Activated CD8-positive, alpha-beta memory T cell treated with anti-CD3 and anti-CD28 coated beads, Interleukin-2, amount 50 U/mL, for 1 hour (primary cell): ENCODE data around the gene FRMD4B.

Experiments
- DNase-seq: peaks from one replicate; pipeline ENCODE4 v3.0.0-alpha.2; 2020; ENCODE audit errors: extremely low read depth

Gene FRMD4B

GRCh38 chr3:69405067-69405466 lies 19.2 kb upstream of the FRMD4B start:
- no peak for DNase-seq

- no peak for DNase-seq
Observed at GRCh38 chr3:69403454-69403853, 17.6 kb upstream of the FRMD4B start.

DNA sequence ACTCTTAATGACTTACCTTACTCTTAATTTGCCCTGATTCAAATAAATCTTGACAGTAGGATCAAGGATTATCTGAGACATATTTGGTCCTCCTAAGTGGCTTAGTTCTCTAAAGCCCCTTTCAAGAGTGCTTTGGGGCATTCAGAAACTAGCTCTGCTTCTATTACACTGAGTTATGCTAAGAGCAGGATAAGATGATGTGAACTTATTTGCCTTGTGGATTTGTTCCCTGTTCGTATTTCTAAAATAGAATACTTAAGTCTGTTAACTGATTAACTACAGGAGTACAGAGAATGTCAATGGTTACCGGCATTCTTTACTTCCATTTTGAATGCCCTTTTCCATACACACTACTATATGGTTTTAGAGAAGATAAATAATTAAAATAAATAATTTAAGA lies 14.8 kb upstream of the FRMD4B start:
- no peak for DNase-seq

GRCh38 chr3:69392850-69393249 lies 7.0 kb upstream of the FRMD4B start:
- DNase-seq, result no peak

DNA sequence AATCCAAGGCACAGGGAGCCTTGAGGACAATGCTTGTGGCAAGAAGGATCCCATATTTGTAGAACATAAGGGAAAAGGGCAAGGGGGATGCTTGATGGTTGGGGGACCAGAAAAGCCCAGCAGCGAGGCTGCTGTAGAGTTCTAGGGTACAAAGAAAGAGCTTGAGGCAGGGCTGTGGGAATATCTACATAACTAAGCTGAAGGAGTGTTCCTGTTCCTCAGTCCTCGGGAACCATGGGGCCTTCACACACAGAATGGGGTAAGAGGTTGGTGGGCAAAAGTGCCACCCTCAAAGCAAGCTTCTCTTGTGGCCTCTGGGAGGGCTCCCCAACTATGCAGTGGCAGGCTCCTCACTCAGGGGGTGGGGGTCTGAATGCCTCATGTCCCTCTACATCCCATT lies 6.5 kb upstream of the FRMD4B start:
- DNase-seq, result no peak

DNA sequence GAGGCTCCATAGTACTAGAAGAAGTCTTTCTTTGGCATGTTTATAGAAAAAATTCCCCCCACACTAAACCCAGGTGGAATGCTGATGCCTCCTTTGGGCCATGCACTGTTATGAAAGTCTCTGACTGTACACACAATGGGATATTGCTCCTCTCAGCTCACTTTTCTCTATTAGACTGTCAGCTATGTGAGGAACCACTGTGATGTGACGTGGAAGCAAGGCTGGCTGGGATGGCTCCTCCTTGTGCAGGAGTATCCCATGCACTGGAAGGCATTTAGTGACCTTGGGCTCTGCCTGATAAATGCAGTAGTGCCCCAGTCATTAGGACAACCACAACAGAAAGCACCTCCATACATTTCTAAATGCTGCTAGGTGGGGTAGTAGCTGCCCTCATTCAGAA lies 5.7 kb upstream of the FRMD4B start:
- DNase-seq, result no peak

DNA sequence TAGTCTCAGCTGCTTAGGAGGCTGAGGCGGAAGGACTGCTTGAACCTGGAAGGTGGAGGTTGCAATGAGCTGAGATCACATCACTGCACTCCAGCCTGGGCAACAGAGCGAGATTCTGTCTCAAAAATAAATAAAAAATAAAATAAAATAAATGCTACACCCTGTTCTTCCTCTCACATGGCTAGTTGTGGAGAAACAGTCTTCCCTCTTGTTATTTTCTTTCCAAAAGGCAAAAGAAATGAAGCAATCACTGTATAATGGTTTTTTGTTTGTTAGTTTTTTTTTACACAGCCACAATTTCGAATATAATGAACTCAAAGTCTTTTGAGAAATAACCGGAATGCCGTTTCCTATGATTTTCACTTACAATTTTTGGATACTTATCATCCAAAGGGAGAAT lies 4.9 kb upstream of the FRMD4B start:
- no peak for DNase-seq

GRCh38 chr3:69389520-69390248 lies 3.8 kb upstream of the FRMD4B start:
- DNase-seq, result no peak

DNA sequence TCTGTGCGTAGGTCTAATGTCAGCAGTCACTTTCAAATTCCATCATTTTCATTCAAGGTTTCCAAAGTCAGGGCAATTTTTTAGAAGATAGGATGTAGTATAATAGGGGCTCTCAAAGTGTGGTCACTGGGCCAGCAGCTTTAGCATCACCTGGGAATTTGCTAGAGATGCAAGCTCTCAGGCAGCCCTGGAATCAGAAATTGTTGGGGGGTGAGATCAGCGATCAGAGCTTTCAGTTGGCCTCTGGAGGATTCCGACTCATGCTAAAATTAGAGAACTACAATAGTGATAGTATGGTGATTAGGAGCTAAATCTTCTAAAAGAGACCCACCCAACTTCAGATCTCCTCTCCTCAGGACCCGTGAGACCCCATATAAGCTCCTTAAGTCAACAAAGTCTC lies 2.4 kb upstream of the FRMD4B start:
- no peak for DNase-seq

DNA sequence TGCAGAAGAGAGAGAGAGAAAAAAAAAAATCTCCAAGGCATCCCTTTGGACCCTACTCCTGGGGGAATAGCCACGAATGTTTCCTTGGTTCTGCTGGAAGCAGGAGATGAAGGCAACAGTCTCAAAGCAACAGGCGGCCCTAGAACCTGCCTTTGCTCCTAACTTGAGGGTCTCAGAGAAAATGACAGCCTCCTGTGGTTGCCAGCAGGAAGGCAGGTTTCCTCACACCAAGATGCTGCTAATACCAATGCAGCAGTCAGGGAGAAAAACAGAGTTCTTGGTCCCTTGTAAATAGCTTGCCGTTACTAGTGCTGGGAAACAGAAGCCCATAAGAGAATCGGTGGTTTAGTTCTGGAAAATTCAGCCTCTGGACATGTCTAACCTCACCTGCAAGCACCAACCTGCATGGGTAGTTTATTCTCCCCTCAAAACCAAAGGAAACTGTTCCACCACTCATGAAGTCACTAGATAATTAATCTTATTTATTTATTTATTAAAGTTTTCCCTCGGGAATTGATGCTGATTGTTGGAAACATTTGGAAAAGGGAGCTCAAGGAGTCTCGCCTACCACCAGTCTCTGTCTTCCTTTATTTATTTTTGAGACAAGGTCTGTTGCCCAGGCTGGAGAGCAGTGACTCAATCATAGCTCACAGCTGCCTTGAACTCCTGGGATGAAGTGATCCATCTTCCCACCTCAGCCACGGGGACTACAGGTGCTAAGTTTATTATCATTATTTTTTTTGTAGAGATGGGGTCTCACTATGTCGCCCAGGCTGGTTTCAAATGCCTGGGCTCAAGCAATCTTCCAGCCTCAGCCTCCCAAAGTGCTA lies 883 bp upstream of the FRMD4B start:
- no peak for DNase-seq

- DNase-seq, result no peak
Observed at GRCh38 chr3:69385123-69385722, 665 bp downstream of the FRMD4B start.

DNA sequence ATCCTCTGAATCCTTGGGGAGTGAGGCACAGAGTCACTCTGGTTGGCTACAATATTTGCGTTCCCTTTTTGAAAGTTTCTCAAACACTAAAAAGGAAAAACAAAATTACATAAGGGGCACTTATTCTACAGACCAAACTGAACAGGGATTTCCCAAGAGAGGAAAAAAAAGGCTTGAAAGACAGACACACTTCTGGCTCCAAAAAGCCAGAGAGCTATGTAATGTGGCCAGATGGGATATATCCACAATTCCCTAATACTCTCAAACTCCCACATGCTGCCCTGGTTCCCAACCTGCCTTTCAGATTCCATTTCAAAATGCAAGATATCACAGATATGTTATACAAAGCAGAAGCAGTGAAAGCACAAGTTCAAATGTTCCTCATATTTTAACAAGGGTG lies 1.6 kb downstream of the FRMD4B start:
- DNase-seq, result no peak

GRCh38 chr3:69379661-69380060 lies 6.2 kb downstream of the FRMD4B start:
- DNase-seq, result no peak

GRCh38 chr3:69378112-69378802 lies 7.6 kb downstream of the FRMD4B start:
- DNase-seq, result no peak

- DNase-seq, result no peak
Observed at GRCh38 chr3:69377262-69377661, 8.6 kb downstream of the FRMD4B start.

DNA sequence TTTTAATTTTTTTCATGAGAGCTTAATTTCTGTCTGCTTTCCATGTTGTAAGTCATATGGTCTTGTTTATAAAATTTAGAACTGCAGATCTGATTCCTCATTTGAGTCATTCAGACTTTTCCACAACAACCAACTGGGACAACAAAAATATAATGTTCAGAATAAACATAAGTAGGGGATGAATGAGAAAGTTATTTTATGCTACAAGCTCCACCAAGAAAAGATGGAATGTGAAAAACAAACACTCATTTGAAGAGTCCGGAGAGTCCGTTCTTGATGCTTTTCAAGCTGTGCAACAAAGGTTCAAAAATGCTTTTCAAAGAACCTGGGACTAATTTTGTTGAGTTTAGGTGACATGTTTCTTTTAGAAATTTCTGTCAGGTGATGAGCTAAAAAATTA lies 9.2 kb downstream of the FRMD4B start:
- DNase-seq, result no peak

DNA sequence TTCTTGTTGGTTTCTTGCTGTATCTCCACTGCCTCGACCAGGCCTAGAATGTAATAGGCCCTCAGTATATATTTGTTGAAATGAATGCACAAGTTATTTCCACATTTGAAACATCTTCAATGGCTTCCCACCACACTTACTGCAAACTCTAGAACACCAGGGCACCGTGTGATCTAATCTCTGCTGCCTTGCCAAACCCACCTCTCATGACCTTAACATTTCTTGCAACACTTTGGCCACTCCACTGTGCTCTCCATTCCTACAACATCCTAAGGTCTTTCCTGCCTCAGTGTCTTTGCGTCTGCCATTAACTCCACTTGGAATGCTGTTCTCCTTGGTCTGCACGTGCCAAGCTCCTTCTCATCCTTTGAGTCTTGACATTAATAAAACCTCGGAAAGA lies 14.1 kb downstream of the FRMD4B start:
- DNase-seq, result no peak

DNA sequence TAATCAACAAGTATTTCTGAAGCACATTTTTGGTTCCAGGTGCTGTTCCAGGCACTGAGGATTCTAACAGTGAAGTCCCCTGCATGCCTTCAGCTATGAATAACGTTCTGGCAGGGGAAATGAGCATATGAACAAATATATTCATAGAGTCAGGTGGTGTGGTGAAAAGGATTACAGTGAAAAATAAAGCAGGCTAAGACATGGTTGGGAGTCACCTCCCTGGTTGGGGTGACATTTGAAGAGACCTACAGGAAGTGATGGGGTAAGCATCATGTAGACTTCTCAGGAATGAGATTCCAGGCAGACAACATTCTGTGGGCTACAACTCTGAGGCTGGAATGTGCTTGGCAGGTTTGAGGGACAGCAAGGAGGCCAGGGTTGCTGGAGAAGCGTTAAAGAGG lies 15.0 kb downstream of the FRMD4B start:
- DNase-seq, result no peak

DNA sequence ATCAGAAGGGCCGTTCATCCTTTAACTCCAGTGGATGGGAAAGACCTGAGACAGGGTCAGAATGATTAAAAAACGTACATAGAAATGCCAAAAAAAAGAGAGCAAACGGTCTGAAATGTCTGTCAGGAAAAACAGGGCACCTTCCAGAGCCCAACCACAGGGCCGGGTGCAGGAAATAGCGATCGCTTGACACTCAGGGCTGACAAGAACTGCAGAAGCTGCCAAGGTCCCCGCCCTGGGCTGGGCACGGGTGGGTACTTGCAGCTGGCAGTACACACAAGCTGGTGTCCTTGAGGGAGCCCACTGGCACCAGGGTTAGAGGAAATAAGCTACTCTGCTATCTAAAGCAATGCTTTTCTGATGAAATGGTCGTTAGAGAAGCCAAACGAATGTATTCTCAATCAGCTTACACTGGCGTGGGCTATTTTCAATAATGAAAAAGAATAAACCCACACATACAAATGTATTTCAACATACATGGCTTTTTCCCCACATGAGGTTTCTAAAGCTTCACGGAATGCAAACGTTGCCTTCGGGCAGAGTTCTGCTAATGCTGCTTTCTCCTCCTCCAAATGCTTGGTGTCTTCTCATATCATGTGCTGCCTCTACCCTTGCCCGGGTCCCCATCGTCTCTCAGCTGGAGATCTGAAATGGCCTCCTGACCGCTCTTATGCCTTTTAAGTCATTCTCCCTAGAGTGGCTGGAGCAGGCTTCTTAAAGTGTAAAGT lies 15.6 kb downstream of the FRMD4B start:
- DNase-seq, result no peak

DNA sequence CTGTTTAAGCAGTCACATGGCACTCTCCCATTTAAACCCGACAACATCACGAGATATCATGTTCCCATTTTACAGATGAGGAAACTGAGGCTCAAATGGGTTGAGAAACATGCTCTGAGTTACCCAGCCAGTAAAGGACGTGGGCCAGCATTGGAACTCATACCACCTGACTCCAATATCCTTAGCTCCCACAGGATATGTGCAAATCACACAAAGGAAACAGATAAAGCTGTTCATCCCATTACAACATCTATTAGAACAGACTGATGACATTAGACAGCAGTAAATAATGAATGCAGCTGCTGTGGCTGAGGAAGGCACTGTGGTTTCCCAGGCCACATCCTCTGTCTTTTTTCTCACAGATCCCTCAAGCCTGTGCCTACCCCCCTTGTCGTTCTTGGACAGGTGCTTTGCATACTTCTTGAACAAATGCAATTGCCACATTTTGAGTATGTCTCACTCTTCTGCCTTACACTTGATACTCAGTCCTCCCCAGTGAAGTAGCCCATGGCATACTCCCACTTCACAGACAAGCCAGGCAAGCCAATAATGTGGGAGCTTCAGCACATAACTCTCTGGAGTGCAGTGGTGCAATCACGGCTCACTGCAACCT lies 17.7 kb downstream of the FRMD4B start:
- DNase-seq, result no peak

DNA sequence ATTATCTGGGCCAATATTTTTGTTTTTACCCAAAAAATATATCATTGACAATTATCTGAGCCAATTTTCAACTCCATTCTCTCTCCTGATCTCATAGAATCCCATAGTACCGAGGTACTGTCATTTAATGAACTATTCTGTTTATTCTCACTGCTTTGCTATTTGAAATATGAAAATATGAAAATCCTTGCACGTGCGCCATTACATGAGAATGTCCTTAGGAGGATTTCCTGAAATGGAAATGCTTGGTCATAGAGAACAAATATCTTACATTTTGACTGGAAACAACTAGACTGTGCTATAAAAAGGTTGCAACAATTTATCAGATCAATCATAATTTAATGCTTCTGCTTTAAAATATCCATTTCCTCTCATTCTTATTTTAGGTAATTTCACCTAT lies 18.3 kb downstream of the FRMD4B start:
- no peak for DNase-seq
